NB4 (cell line): ENCODE results near the gene TBC1D9B.

Source experiments
- DNase-seq: peaks from one replicate; pipeline ENCODE4 v3.0.0; 2010; ENCODE audit warnings: low read depth
- H3K4me3 ChIP-seq: one replicate; pipeline ENCODE4 v1.5.1; 2011; ENCODE audit warnings: mild to moderate bottlenecking, low read depth, low read length, moderate library complexity
- MAX ChIP-seq: IDR thresholded peaks from 2 replicates; pipeline ENCODE4 v1.6.1; 2011; ENCODE audit warnings: low read depth, low read length
- MYC ChIP-seq: IDR thresholded peaks from 2 replicates; pipeline ENCODE4 v1.6.1; 2011; ENCODE audit warnings: low read depth, low read length
- POLR2A ChIP-seq: IDR thresholded peaks from 2 replicates; pipeline ENCODE4 v1.6.1; 2011; ENCODE audit warnings: mild to moderate bottlenecking; ENCODE audit not compliant: insufficient read length; ENCODE audit errors: extremely low read depth
- TF ChIP-seq, protein P1 (sequence below): IDR thresholded peaks from one replicate; pipeline ENCODE4 v1.5.1; 2012; ENCODE audit warnings: low read depth, low read length

The TBC1D9B gene

GRCh38 chr5:179866241-179867078, 41.2 kb downstream of the TBC1D9B start:
- H3K4me3 ChIP-seq, result no peak overlapping the region
- peak; percentile 25 for DNase-seq
- TF ChIP-seq, protein P1, sequence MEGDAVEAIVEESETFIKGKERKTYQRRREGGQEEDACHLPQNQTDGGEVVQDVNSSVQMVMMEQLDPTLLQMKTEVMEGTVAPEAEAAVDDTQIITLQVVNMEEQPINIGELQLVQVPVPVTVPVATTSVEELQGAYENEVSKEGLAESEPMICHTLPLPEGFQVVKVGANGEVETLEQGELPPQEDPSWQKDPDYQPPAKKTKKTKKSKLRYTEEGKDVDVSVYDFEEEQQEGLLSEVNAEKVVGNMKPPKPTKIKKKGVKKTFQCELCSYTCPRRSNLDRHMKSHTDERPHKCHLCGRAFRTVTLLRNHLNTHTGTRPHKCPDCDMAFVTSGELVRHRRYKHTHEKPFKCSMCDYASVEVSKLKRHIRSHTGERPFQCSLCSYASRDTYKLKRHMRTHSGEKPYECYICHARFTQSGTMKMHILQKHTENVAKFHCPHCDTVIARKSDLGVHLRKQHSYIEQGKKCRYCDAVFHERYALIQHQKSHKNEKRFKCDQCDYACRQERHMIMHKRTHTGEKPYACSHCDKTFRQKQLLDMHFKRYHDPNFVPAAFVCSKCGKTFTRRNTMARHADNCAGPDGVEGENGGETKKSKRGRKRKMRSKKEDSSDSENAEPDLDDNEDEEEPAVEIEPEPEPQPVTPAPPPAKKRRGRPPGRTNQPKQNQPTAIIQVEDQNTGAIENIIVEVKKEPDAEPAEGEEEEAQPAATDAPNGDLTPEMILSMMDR, result peak; percentile 14
- TF ChIP-seq MYC (0 out of 2 replicates have a peak, but pooled peaks have one; percentile 23), MAX (no peak), POLR2A (no peak)

DNA sequence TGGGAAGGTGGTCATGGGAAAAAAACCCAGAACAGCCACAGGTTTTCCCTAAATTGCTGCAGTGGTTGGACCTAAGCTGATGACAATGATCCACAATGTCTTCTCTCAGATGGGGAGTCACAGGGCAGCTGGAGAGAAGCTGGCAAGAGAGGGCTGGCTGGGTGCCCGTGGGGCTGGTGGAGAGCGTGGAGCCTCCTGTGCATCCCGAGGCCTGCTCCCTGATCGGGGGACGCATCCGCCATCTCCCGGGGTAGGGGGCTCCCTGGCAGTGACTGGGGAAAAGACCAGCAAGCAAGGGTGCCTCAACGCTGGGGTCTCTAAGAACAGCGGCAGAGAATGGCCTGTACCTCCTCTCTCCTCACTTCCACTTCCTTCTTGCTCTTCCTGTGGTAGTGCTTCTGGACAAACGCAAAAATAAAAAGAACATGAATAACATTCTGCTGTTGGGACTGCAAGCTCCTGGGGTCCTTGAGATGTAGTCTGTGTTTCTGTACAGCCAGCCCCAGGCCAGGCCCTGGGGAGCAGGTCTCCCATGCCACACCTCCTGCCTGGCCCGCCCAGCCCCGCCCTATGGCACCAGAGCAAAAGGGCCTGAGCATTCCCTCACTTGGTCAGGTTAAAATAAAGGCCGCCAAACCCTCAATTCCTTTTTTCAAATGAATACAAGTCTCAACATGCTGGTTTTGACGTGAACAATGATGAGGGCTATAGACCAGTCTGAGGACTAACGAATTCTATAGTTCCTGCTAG, 42.0 kb downstream of the TBC1D9B start:
- no peak for TF ChIP-seq POLR2A
- TF ChIP-seq, protein P1, result no peak
- TF ChIP-seq MAX, result no peak
- no peak for TF ChIP-seq MYC
- DNase-seq, result no peak

DNA sequence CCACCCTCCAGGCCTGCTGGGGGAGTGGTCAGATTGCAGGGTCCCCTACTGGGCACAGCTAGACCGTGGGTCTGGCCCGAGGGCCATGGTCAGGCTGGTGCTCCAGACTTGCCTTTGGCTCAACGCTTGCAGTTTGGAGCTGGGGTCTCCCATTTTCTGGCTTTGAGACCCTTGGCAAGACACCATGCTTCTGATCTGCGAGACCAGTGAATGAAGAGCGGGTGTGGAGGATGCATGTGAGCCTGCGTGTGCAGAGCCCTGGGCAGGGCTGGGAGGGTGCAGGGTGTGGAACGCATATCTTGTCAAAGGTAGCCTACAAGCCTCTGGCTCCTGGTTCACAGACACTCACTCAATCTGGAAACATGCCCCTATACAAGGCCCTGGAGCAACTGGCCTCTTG, 43.0 kb downstream of the TBC1D9B start:
- DNase-seq, result no peak
- no peak for TF ChIP-seq POLR2A
- TF ChIP-seq MAX, result no peak
- no peak for TF ChIP-seq MYC
- no peak overlapping the region for H3K4me3 ChIP-seq

More for the DNA sequence above, 42.0 kb downstream of the TBC1D9B start:
- no peak overlapping the region for H3K4me3 ChIP-seq

DNA sequence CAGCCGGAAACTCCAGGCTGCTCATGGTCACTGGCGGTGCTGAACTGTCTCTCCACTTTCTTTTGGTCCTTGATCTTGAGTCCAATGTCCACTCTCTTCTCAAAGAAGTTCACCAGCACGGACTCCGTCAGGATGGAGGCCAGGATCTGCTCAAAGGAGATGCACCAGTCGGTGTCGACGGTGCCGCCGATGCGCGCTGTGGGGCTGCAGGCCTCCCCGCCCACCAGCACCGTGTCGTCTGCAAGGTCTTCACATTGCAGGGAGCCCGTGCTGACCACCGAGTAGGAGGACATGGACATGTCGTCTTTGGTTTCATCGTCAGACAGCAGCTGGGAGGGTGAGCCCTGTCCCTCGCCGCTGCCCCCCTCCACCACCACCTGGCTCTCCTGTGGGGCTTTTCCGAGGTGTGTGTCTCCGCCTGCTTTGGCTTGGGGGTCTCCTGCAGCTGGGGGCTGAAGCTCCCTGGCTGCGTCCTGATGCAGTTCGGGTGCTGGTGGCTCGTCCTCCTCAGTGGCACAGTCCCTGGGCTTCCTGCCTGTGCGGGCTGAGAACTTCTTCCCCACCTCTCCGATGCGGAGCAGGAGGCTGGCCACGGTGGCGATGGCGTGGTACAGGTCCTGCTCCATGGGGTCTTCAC, 44.1 kb downstream of the TBC1D9B start:
- DNase-seq, result no peak
- no peak for TF ChIP-seq MYC

DNA sequence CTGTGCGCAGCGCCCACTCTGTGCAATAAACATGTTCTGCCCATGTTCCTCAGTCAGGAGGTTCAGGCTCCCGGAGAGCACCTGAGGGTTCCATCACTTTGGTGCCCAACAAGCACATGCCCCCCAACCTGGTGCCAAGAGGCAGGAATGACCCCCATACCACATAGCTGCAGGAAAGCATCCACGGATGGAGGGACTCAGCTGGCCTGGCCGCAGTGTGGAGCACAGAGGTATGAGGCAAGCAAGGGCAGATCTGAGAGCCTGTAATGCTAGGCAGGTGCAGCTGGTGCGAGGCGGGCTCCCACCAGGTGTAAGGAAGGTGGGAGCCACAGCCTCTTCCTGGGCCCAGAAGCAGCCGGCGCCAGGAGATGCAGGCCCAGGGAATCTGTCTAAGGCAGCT, 44.8 kb downstream of the TBC1D9B start:
- no peak overlapping the region for H3K4me3 ChIP-seq
- TF ChIP-seq, protein P1, result no peak
- TF ChIP-seq MAX (no peak), POLR2A (no peak), MYC (no peak)
- no peak for DNase-seq

More for the DNA sequence above, 44.1 kb downstream of the TBC1D9B start:
- no peak overlapping the region for H3K4me3 ChIP-seq

DNA sequence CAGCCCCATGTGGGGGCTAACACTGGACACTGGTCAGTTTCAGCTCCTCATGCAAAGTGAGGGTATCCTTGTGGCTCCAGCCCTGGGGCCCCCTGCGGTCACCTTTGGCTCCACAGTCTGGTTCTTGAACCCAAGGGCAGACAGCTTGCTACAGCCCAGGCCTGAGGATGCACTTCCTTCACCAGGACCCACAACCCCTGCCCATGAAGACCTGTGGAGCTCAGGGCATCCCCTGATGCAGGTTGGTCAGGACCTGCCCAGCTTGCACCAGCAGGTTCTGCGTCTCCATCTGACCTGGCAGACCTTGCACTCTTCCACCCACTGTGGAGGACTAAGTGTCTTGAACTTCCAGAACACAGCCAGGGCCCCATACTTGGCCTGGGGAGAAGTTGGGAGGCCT, 45.4 kb downstream of the TBC1D9B start:
- no peak for DNase-seq
- TF ChIP-seq MYC (no peak), MAX (no peak), POLR2A (no peak)
- TF ChIP-seq, protein P1, result no peak
- no peak overlapping the region for H3K4me3 ChIP-seq
